Upper lobe of left lung (tissue), 4 donors: ENCODE measurements around the gene TCTN3.

Experiments used
- EP300 ChIP-seq, 4 donors: sonication (generic); formaldehyde crosslinking; IDR thresholded peaks; one replicate each; pipeline ENCODE4 v1.5.1; 2017; ENCODE audit warnings: antibody characterized with exemption in 4 of 4, control low read depth in 2 of 4
- POLR2A ChIP-seq, 4 donors: fragments of 450-650 bp; IDR thresholded peaks; one replicate each; pipeline ENCODE4 v1.5.1; 2016 to 2017; ENCODE audit warnings: antibody characterized with exemption in 4 of 4, mild to moderate bottlenecking in 2 of 4
- POLR2AphosphoS5 ChIP-seq, 2 donors: sonication (generic); formaldehyde crosslinking; IDR thresholded peaks; one replicate each; pipeline ENCODE4 v1.5.1; 2017; ENCODE audit warnings: antibody characterized with exemption in 2 of 2
- TF ChIP-seq, protein P1 (sequence below), 6 experiments: fragments of 450-650 bp in 4 of 6; fragments of 200-600 bp in 2 of 6; sonication (generic) in 2 of 6; IDR thresholded peaks; one replicate each; pipeline ENCODE4 v1.5.1; 2016 to 2019; ENCODE audit warnings: antibody characterized with exemption in 6 of 6

DNA sequence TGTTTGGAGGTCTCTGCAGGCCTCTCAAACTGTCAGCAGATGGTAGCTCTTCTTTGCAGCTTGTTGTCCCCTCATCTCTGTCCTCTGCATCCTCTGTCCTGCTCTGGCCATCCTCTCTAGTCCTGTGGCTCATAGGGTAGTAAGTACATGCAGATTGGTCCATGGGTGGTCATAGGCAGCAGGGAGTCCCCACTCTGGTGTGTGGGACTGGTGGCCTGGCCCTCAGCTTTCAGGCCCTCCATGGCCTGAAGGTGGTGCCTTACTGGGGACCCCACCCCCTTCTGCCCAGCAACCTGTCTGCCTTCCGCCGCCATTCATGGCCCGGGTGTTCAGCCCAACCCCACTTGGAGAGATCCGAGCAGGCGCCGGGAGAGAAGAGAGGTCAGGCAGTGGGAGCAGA is 12.8 kb upstream of the TCTN3 start:
- TF ChIP-seq, protein P1, sequence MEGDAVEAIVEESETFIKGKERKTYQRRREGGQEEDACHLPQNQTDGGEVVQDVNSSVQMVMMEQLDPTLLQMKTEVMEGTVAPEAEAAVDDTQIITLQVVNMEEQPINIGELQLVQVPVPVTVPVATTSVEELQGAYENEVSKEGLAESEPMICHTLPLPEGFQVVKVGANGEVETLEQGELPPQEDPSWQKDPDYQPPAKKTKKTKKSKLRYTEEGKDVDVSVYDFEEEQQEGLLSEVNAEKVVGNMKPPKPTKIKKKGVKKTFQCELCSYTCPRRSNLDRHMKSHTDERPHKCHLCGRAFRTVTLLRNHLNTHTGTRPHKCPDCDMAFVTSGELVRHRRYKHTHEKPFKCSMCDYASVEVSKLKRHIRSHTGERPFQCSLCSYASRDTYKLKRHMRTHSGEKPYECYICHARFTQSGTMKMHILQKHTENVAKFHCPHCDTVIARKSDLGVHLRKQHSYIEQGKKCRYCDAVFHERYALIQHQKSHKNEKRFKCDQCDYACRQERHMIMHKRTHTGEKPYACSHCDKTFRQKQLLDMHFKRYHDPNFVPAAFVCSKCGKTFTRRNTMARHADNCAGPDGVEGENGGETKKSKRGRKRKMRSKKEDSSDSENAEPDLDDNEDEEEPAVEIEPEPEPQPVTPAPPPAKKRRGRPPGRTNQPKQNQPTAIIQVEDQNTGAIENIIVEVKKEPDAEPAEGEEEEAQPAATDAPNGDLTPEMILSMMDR (IDR thresholded peaks at IDR 0.05), result no peak
- no peak for TF ChIP-seq POLR2A (IDR thresholded peaks at IDR 0.05)
- TF ChIP-seq EP300 (IDR thresholded peaks at IDR 0.05), result no peak
- TF ChIP-seq POLR2AphosphoS5 (IDR thresholded peaks at IDR 0.05), result no peak
